MM.1S (cell line): Measurements from ENCODE around the gene C16orf82.

Source experiments
- DNase-seq: peaks from one replicate; pipeline ENCODE4 v3.0.0-alpha.2; 2015
- H2AFZ ChIP-seq: fragments of 300-600 bp; sonication (generic); 2 replicates; pipeline ENCODE4 v1.6.0; 2016; ENCODE audit warnings: antibody characterized with exemption, low read length
- H3F3A ChIP-seq: fragments of 300-600 bp; sonication (generic); 2 replicates; pipeline ENCODE4 v1.6.1; 2016; ENCODE audit warnings: mild to moderate bottlenecking, antibody characterized with exemption, low read length, moderate library complexity, mixed read lengths; ENCODE audit not compliant: insufficient read depth
- H3K27ac ChIP-seq: fragments of 300-600 bp; sonication (generic); 2 replicates; pipeline ENCODE4 v1.5.1; 2016; ENCODE audit warnings: mild to moderate bottlenecking, low read length
- H3K27me3 ChIP-seq: fragments of 300-600 bp; sonication (generic); replicated peaks from 2 replicates; pipeline ENCODE4 v1.6.0; 2016; ENCODE audit warnings: low read length; ENCODE audit not compliant: insufficient read depth
- H3K36me3 ChIP-seq: fragments of 300-600 bp; sonication (generic); replicated peaks from 2 replicates; pipeline ENCODE4 v1.6.1; 2016; ENCODE audit warnings: mild to moderate bottlenecking, low read length, mixed read lengths; ENCODE audit not compliant: insufficient read depth
- H3K4me1 ChIP-seq: fragments of 300-600 bp; sonication (generic); 2 replicates; pipeline ENCODE4 v1.6.1; 2016; ENCODE audit warnings: low read length, mixed read lengths
- H3K4me2 ChIP-seq: fragments of 300-600 bp; sonication (generic); 2 replicates; pipeline ENCODE4 v1.6.0; 2016; ENCODE audit warnings: low read depth, low read length
- H3K4me3 ChIP-seq: fragments of 300-600 bp; sonication (generic); 2 replicates; pipeline ENCODE4 v1.5.1; 2016; ENCODE audit warnings: low read length, mixed read lengths
- H3K79me2 ChIP-seq: fragments of 300-600 bp; sonication (generic); 2 replicates; pipeline ENCODE4 v1.6.1; 2016; ENCODE audit warnings: mixed run types, low read length, mixed read lengths
- H3K9ac ChIP-seq: fragments of 300-600 bp; sonication (generic); 2 replicates; pipeline ENCODE4 v1.6.1; 2016; ENCODE audit warnings: low read length, mixed read lengths
- H3K9me2 ChIP-seq: fragments of 300-600 bp; sonication (generic); replicated peaks from 2 replicates; pipeline ENCODE4 v1.6.1; 2016; ENCODE audit warnings: mild to moderate bottlenecking, low read length, mixed read lengths; ENCODE audit not compliant: insufficient read depth
- H3K9me3 ChIP-seq: fragments of 300-600 bp; sonication (generic); replicated peaks from 2 replicates; pipeline ENCODE4 v1.6.1; 2016; ENCODE audit warnings: mild to moderate bottlenecking, low read length, mixed read lengths; ENCODE audit not compliant: insufficient read depth
- H4K20me1 ChIP-seq: fragments of 300-600 bp; sonication (generic); 2 replicates; pipeline ENCODE4 v1.6.1; 2016; ENCODE audit warnings: mild to moderate bottlenecking, low read length, moderate library complexity, mixed read lengths; ENCODE audit not compliant: insufficient read depth
- CTCF ChIP-seq: fragments of 300-600 bp; sonication (generic); IDR thresholded peaks from 2 replicates; pipeline ENCODE4 v1.5.1; 2016; ENCODE audit warnings: antibody characterized with exemption, low read length, mixed read lengths
- EZH2 ChIP-seq: fragments of 300-600 bp; sonication (generic); optimal IDR thresholded peaks from 2 replicates; pipeline ENCODE3; 2017; ENCODE audit warnings: low read depth, mild to moderate bottlenecking, antibody characterized with exemption, low read length, mixed read lengths
- EZH2phosphoT487 ChIP-seq: fragments of 300-600 bp; sonication (generic); IDR thresholded peaks from 2 replicates; pipeline ENCODE4 v1.6.1; 2018; ENCODE audit warnings: antibody characterized with exemption, low read length

C16orf82 gene

GRCh38 chr16:27070776-27071175 lies 4.0 kb downstream of the C16orf82 start:
- Histone ChIP-seq H3K9me3 (no peaks in the 10 kb centered on the region), H3F3A (no peaks in the 10 kb centered on the region), H3K4me3 (no peak overlapping the region), H3K9ac (no peak overlapping the region), H3K27ac (no peak overlapping the region), H3K36me3 (no peaks in the 10 kb centered on the region), H2AFZ (no peak overlapping the region), H3K27me3 (no peaks in the 10 kb centered on the region), H3K4me2 (no peak overlapping the region), H3K4me1 (no peaks in the 10 kb centered on the region), H4K20me1 (no peaks in the 10 kb centered on the region), H3K9me2 (no peaks in the 10 kb centered on the region), H3K79me2 (no peaks in the 10 kb centered on the region)
- TF ChIP-seq CTCF (no peak), EZH2 (no peak)
- DNase-seq, result no peak

GRCh38 chr16:27073733-27074132 lies 7.0 kb downstream of the C16orf82 start:
- no peaks in the 10 kb centered on the region for H3K79me2 ChIP-seq
- H3K9me2 ChIP-seq, result no peaks in the 10 kb centered on the region
- H3K27ac ChIP-seq, result no peak overlapping the region
- H3K9ac ChIP-seq, result no peak overlapping the region
- no peaks in the 10 kb centered on the region for H3K4me1 ChIP-seq
- H2AFZ ChIP-seq, result no peak overlapping the region
- H3K27me3 ChIP-seq, result no peaks in the 10 kb centered on the region
- no peak for DNase-seq
- H3K4me3 ChIP-seq, result no peak overlapping the region
- no peaks in the 10 kb centered on the region for H3K9me3 ChIP-seq
- H3K4me2 ChIP-seq, result no peak overlapping the region
- no peaks in the 10 kb centered on the region for H3K36me3 ChIP-seq
- TF ChIP-seq EZH2phosphoT487, result no peak
- TF ChIP-seq CTCF, result no peak
- TF ChIP-seq EZH2, result no peak
- no peaks in the 10 kb centered on the region for H3F3A ChIP-seq
- no peaks in the 10 kb centered on the region for H4K20me1 ChIP-seq

GRCh38 chr16:27080895-27081294 lies 14.2 kb downstream of the C16orf82 start:
- H2AFZ ChIP-seq, result no peak overlapping the region
- no peaks in the 10 kb centered on the region for H4K20me1 ChIP-seq
- TF ChIP-seq EZH2, result no peak
- no peak; the same call in 1 of the 2 replicates for TF ChIP-seq CTCF
- TF ChIP-seq EZH2phosphoT487, result no peak
- H3K27me3 ChIP-seq, result no peaks in the 10 kb centered on the region
- no peaks in the 10 kb centered on the region for H3F3A ChIP-seq
- no peaks in the 10 kb centered on the region for H3K9me3 ChIP-seq
- H3K9me2 ChIP-seq, result no peaks in the 10 kb centered on the region
- H3K4me2 ChIP-seq, result no peak overlapping the region
- H3K27ac ChIP-seq, result no peak overlapping the region
- H3K4me1 ChIP-seq, result no peaks in the 10 kb centered on the region
- no peak overlapping the region for H3K9ac ChIP-seq
- no peak for DNase-seq
- no peak overlapping the region for H3K4me3 ChIP-seq
- H3K79me2 ChIP-seq, result no peaks in the 10 kb centered on the region
- H3K36me3 ChIP-seq, result no peaks in the 10 kb centered on the region

GRCh38 chr16:27083861-27084261 lies 17.1 kb downstream of the C16orf82 start:
- no peak overlapping the region for H3K4me3 ChIP-seq
- no peak overlapping the region for H3K9ac ChIP-seq
- no peaks in the 10 kb centered on the region for H3K79me2 ChIP-seq
- no peaks in the 10 kb centered on the region for H4K20me1 ChIP-seq
- H3K36me3 ChIP-seq, result no peaks in the 10 kb centered on the region
- H3K9me2 ChIP-seq, result no peaks in the 10 kb centered on the region
- DNase-seq, result no peak
- no peaks in the 10 kb centered on the region for H3K9me3 ChIP-seq
- H3F3A ChIP-seq, result no peaks in the 10 kb centered on the region
- H3K27ac ChIP-seq, result no peak overlapping the region
- no peak for TF ChIP-seq CTCF
- H3K4me1 ChIP-seq, result no peaks in the 10 kb centered on the region
- H3K27me3 ChIP-seq, result no peaks in the 10 kb centered on the region
- no peak overlapping the region for H3K4me2 ChIP-seq
- H2AFZ ChIP-seq, result no peak overlapping the region
